G401.6 (cell line): ENCODE measurements around the gene AKT3.
"Not testable (repeated sequence)": the region's sequence is repeated elsewhere in the genome, so short reads cannot be mapped to it uniquely, and the experiment has no call there.

ENCODE experiments used
- FAIRE-seq: peaks from 2 replicates; lab custom pipeline; 2012; peaks lifted over from hg19 to GRCh38; lab: Jason Lieb, UNC

AKT3 gene

GRCh38 chr1:243841507-243841906 is 8.5 kb downstream of the AKT3 start:
- FAIRE-seq: peak; percentile 51

GRCh38 chr1:243837907-243838535 is 12.0 kb downstream of the AKT3 start:
- FAIRE-seq: peak; percentile 73

GRCh38 chr1:243834130-243834529 is 15.9 kb downstream of the AKT3 start:
- no peak for FAIRE-seq

- FAIRE-seq: no peak
These were observed 18.6 kb downstream of the AKT3 start for GRCh38 chr1:243831463-243831862.

GRCh38 chr1:243827206-243827605 is 22.8 kb downstream of the AKT3 start:
- no peak for FAIRE-seq

GRCh38 chr1:243824907-243825306 is 25.1 kb downstream of the AKT3 start:
- FAIRE-seq: not testable (repeated sequence)

- FAIRE-seq: no peak
These were observed 28.8 kb downstream of the AKT3 start for GRCh38 chr1:243821177-243821680.

- FAIRE-seq: no peak
These were observed 30.6 kb downstream of the AKT3 start for GRCh38 chr1:243819438-243819839.

GRCh38 chr1:243818978-243819377 is 31.1 kb downstream of the AKT3 start:
- FAIRE-seq: no peak

GRCh38 chr1:243814718-243815117 is 35.3 kb downstream of the AKT3 start:
- FAIRE-seq: no peak

- FAIRE-seq: not testable (repeated sequence)
These were observed 42.7 kb downstream of the AKT3 start for GRCh38 chr1:243807346-243807745.

GRCh38 chr1:243806310-243806709 is 43.7 kb downstream of the AKT3 start:
- FAIRE-seq: no peak

GRCh38 chr1:243802736-243803135 is 47.3 kb downstream of the AKT3 start:
- no peak for FAIRE-seq

GRCh38 chr1:243801378-243801777 is 48.7 kb downstream of the AKT3 start:
- no peak for FAIRE-seq

GRCh38 chr1:243799908-243800307 is 50.1 kb downstream of the AKT3 start:
- no peak for FAIRE-seq

GRCh38 chr1:243798726-243799125 is 51.3 kb downstream of the AKT3 start:
- FAIRE-seq: no peak

- FAIRE-seq: no peak
These were observed 54.0 kb downstream of the AKT3 start for GRCh38 chr1:243796016-243796415.

- no peak for FAIRE-seq
These were observed 56.7 kb downstream of the AKT3 start for GRCh38 chr1:243793298-243793697.

GRCh38 chr1:243792891-243793290 is 57.2 kb downstream of the AKT3 start:
- FAIRE-seq: no peak

- FAIRE-seq: no peak
These were observed 57.6 kb downstream of the AKT3 start for GRCh38 chr1:243792401-243792800.

- peak; percentile 36 for FAIRE-seq
These were observed 58.3 kb downstream of the AKT3 start for GRCh38 chr1:243791586-243792267.

GRCh38 chr1:243790404-243790803 is 59.6 kb downstream of the AKT3 start:
- no peak for FAIRE-seq

- FAIRE-seq: no peak
These were observed 63.5 kb downstream of the AKT3 start for GRCh38 chr1:243786531-243786930.

GRCh38 chr1:243784506-243784905 is 65.5 kb downstream of the AKT3 start:
- FAIRE-seq: no peak
